OCI-LY3 (cell line): ENCODE data around the gene SPATS1.

Experiments used
- CTCF ChIP-seq: fragments of 200-600, 300-600 bp; sonication (generic); IDR thresholded peaks from 2 replicates; pipeline ENCODE4 v1.5.1; 2014; ENCODE audit warnings: antibody characterized with exemption, low read length, low read depth
- EZH2phosphoT487 ChIP-seq: fragments of 200-600 bp; shearing (Covaris generic); IDR thresholded peaks from 2 replicates; pipeline ENCODE4 v1.6.1; 2018; ENCODE audit warnings: antibody characterized with exemption, mixed run types, low read depth

GRCh38 chr6:44342489-44342888, at the start of gene SPATS1:
- no peak for TF ChIP-seq EZH2phosphoT487
- TF ChIP-seq CTCF, result no peak
